OCI-LY3 (cell line): ENCODE data around the gene GPR12.

Experiments
- H2AFZ ChIP-seq: fragments of 200-600, 300-600 bp; shearing (Covaris generic); 2 replicates; pipeline ENCODE4 v1.6.0; 2014; ENCODE audit warnings: antibody characterized with exemption, low read depth, low read length
- H3K27ac ChIP-seq: fragments of 200-600, 300-600 bp; sonication (generic); 2 replicates; pipeline ENCODE4 v1.5.1; 2014; ENCODE audit warnings: mild to moderate bottlenecking, low read length, moderate library complexity, mixed read lengths
- H3K27me3 ChIP-seq: fragments of 200-600, 300-600 bp; sonication (generic); 2 replicates; pipeline ENCODE4 v1.6.1; 2014; ENCODE audit warnings: low read depth, low read length, mixed read lengths
- H3K36me3 ChIP-seq: fragments of 200-600, 300-600 bp; sonication (generic); replicated peaks from 2 replicates; pipeline ENCODE3; 2014; ENCODE audit warnings: low read depth, low read length, mixed read lengths
- H3K4me1 ChIP-seq: fragments of 300-600, 200-600 bp; sonication (generic); 2 replicates; pipeline ENCODE4 v1.6.1; 2014; ENCODE audit warnings: low read length, mixed read lengths
- H3K4me2 ChIP-seq: fragments of 200-600, 300-600 bp; sonication (generic); 2 replicates; pipeline ENCODE4 v1.6.1; 2014; ENCODE audit warnings: low read length, mixed read lengths
- H3K4me3 ChIP-seq: fragments of 300-600, 200-600 bp; sonication (generic); 2 replicates; pipeline ENCODE4 v1.5.1; 2014; ENCODE audit warnings: antibody characterized with exemption, mild to moderate bottlenecking, low read length, moderate library complexity
- H3K79me2 ChIP-seq: fragments of 300-600, 200-600 bp; shearing (Covaris generic); 2 replicates; pipeline ENCODE4 v1.6.1; 2014; ENCODE audit warnings: mild to moderate bottlenecking, low read length, mixed read lengths
- H3K9ac ChIP-seq: fragments of 300-600, 200-600 bp; shearing (Covaris generic); 2 replicates; pipeline ENCODE4 v1.6.0; 2014; ENCODE audit warnings: mild to moderate bottlenecking, low read length, moderate library complexity
- H3K9me3 ChIP-seq: fragments of 200-600, 300-600 bp; shearing (Covaris generic); 2 replicates; pipeline ENCODE4 v1.6.1; 2014; ENCODE audit warnings: low read length, mixed read lengths; ENCODE audit not compliant: insufficient read depth
- H4K20me1 ChIP-seq: fragments of 200-600, 300-600 bp; sonication (generic); 2 replicates; pipeline ENCODE4 v1.6.1; 2016; ENCODE audit warnings: low read length, mixed read lengths; ENCODE audit not compliant: insufficient read depth
- CTCF ChIP-seq: fragments of 200-600, 300-600 bp; sonication (generic); IDR thresholded peaks from 2 replicates; pipeline ENCODE4 v1.5.1; 2014; ENCODE audit warnings: antibody characterized with exemption, low read length, low read depth
- EZH2phosphoT487 ChIP-seq: fragments of 200-600 bp; shearing (Covaris generic); IDR thresholded peaks from 2 replicates; pipeline ENCODE4 v1.6.1; 2018; ENCODE audit warnings: antibody characterized with exemption, mixed run types, low read depth

GPR12 gene

DNA sequence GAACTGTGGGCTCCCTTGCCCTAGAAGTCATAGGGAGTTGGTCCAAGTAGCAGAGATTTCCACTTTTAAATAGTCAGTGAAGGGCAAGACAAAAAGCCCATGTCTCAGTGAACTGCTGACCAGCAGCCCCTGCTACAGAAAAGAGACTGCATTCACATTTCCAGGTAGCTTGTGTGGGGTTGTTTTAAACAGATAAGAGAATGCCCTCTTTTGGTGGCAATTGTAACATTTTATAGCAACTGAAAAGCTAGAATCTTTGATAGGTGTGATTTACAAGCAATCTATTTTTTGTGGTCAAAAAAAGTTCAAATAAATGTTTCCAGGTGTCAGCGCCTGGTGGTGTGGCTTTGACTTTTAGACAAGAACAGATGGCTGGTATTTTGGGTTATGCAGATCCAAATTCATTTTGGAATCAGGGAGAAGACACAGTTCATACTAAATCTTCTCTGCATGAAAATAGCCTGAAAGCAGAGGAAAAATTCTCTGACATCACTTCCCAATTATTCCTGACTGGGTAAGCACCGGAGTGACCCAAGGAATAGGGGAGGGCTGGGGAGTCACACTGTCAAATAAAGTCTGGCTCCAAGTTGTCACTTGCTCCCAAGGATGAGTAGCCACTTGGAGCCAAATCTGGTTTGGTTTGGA, 26.2 kb upstream of the GPR12 start:
- Histone ChIP-seq H4K20me1 (no peaks in the 10 kb centered on the region), H3K27ac (no peak overlapping the region), H3K36me3 (no peaks in the 10 kb centered on the region), H3K9ac (no peak overlapping the region), H3K4me2 (no peak overlapping the region; the same call in 1 of the 2 replicates), H3K27me3 (peaks cover 61% of the 10 kb centered on the region), H3K79me2 (no peaks in the 10 kb centered on the region), H2AFZ (no peak overlapping the region), H3K4me1 (peaks cover 11% of the 10 kb centered on the region), H3K9me3 (0 out of 2 replicates have a peak, but pooled peaks cover 3% of the 10 kb centered on the region), H3K4me3 (no peak overlapping the region)
- TF ChIP-seq CTCF (peak; percentile 25), EZH2phosphoT487 (no peak)

GRCh38 chr13:26785838-26786630, 25.4 kb upstream of the GPR12 start:
- Histone ChIP-seq H3K4me3 (peak overlapping the region; percentile 84), H3K4me1 (peaks cover 11% of the 10 kb centered on the region), H3K9me3 (0 out of 2 replicates have a peak, but pooled peaks cover 3% of the 10 kb centered on the region), H3K27me3 (peaks cover 60% of the 10 kb centered on the region), H3K79me2 (no peaks in the 10 kb centered on the region), H3K9ac (peak overlapping the region; percentile 51), H2AFZ (peak overlapping the region; percentile 91), H3K36me3 (no peaks in the 10 kb centered on the region), H3K27ac (no peak overlapping the region), H4K20me1 (no peaks in the 10 kb centered on the region), H3K4me2 (peak overlapping the region; percentile 83)
- TF ChIP-seq EZH2phosphoT487 (no peak), CTCF (no peak)

- Histone ChIP-seq H2AFZ (peak overlapping the region; percentile 91), H3K4me1 (peaks cover 11% of the 10 kb centered on the region), H3K9ac (peak overlapping the region; percentile 51), H4K20me1 (no peaks in the 10 kb centered on the region), H3K36me3 (no peaks in the 10 kb centered on the region), H3K27me3 (peaks cover 57% of the 10 kb centered on the region), H3K27ac (no peak overlapping the region), H3K9me3 (0 out of 2 replicates have a peak, but pooled peaks cover 3% of the 10 kb centered on the region), H3K4me3 (peak overlapping the region; percentile 84), H3K79me2 (no peaks in the 10 kb centered on the region), H3K4me2 (peak overlapping the region; percentile 83)
- TF ChIP-seq EZH2phosphoT487, result no peak
- no peak for TF ChIP-seq CTCF
Measured at GRCh38 chr13:26784704-26785639, 24.4 kb upstream of the GPR12 start.
